Eye (tissue), 1 donor: Measurements from ENCODE around the gene EFCAB10.
"Not testable (repeated sequence)": the region's sequence is repeated elsewhere in the genome, so short reads cannot be mapped to it uniquely, and the experiment has no call there.

ENCODE experiments used
- DNase-seq: peaks from one replicate; pipeline ENCODE4 v3.0.0-alpha.2; 2015

The EFCAB10 gene

DNA sequence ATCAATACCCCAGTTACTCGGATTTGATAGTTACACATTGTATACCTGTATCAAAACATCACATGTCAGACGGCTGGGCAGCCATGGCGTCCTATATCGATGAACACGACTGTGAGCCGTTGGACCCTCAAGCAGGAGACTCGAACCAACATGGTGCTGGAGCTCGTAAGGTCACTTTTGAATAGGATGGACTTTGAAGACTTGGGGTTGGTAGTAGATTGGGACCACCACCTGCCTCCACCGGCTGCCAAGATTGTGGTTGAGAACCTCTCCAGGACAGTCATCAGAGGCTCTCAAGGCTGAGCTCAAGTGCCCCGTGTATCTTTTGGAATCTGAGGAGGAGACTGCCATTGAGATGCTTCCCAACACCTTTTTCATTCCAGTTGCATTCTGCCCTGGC is 51.2 kb downstream of the EFCAB10 start:
- DNase-seq: no peak

- not testable (repeated sequence) for DNase-seq
Observed at GRCh38 chr7:105527737-105528136, 53.6 kb downstream of the EFCAB10 start.

- DNase-seq: no peak
Observed at GRCh38 chr7:105524840-105525239, 56.5 kb downstream of the EFCAB10 start.

GRCh38 chr7:105524423-105524822 is 56.9 kb downstream of the EFCAB10 start:
- DNase-seq: not testable (repeated sequence)

DNA sequence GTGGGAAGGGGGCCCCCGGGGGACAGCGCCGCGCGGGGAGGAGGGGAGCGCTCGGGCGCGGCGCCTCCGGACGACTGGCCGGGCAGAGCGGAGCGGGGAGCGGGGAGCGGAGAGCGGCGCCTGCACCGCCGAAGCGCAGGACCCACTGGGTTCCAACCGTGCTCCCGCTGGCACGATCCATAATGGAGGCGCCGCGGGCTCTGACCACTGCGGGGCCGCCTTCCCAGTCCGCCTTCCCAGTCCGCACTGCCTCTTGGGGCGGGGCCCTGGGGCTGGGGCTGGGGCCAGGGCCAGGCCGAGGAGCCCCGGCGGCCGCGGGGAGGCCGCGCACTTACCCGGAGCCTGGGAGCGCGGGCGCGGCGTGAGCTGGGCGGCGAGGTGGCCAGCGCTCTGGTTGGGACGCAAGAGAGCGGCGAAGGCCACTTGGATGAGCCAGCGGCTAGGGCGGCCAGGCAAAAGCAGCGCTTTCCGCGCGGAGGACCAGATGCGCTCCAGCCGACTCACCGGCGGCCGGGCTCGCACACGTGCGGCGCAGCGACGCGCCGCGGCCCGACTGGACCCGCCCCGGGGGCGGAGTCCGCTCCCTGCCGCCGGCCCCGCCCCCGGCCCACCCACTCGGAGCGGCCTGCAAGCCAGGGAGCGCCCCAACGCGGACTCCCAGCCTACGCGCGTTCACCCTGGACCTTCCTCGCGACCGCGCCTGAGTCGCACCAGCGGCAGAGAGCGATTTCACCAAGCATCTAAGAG is 59.4 kb downstream of the EFCAB10 start, which contains the start of gene PUS7:
TSS of gene PUS7 (minus strand) at position 555 of the 747 bp plus-strand sequence. CDS start 13,759 bp downstream, outside the sequence.
- DNase-seq: peak; percentile 95

DNA sequence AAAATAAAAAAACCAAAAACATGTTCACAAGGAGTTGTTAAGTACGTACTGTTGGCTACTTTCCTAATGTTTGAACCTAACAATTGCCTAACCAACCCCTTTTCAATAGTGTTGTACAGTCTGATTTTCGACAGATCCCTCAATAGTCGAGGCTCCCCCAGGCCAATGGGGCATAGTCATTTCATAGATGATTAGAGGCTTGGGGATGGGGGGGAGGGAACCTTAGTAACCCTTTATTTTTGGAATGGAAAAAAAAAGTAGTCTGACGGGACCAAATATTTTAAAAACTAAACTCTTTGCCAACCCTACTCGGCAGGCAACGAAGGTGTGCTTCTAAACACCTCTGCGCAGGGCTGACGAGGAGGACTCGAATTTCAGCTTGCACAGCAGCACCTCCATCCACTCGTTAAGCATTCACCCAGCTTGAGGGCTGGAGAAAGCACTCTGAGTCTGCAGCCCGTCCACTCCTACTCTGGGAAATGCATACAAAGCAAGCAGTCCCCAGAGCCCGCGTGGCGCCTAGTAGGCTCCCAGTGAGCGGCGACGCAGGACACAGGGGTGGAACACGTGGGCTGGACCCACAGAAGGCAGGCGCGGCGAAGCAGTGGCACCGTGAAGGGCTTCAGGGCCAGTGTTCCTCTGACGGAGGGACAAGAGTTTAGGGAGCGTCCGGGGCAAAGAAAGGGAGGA is 60.1 kb downstream of the EFCAB10 start:
- DNase-seq: peak; percentile 85

- DNase-seq: peak; percentile 1
Observed at GRCh38 chr7:105520620-105521019, 60.7 kb downstream of the EFCAB10 start.

DNA sequence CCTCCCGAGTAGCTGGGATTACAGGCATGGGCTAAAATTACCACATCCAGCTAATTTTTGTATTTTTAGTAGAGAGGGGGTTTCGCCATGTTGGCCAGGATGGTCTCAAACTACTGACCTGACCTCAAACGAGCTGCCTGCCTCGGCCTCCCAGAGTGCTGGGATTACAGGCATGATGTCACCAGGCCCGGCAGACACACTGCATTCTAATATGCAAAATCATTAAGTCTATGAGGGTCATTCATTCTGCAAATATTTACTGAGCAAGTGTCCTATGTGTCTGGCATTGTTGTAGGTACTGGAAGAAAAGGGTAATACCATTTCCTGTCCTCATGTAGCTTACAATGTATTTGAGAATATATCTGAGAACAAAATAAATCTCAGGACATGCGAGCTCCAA is 61.9 kb downstream of the EFCAB10 start:
- DNase-seq: no peak

DNA sequence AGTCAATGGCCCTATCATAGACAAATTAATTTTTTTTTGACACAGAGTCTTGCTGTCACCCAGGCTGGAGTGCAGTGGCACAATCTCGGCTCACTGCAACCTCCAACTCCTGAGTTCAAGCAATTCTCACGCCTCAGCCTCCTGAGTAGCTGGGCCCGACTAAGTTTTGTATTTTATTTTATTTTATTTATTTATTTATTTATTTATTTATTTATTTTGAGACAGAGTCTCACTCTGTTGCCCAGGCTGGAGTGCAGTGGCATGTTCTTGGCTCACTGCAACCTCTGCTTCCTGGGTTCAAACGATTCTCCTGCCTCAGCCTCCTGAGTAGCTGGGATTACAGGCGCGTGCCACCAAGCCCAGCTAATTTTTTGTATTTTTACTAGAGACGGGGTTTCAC is 65.7 kb downstream of the EFCAB10 start:
- not testable (repeated sequence) for DNase-seq
